GM13976 (cell line): ENCODE measurements around the gene CACNB4.

Experiments used
- DNase-seq: peaks from one replicate; pipeline ENCODE4 v3.0.0; 2012; ENCODE audit warnings: low spot score
- CTCF ChIP-seq: IDR thresholded peaks from 2 replicates; pipeline ENCODE4 v1.5.1; 2012; ENCODE audit warnings: borderline replicate concordance, mild to moderate bottlenecking; ENCODE audit not compliant: insufficient read depth; ENCODE audit errors: extremely low read depth, missing control alignments, control extremely low read depth
- in situ Hi-C: fragments of 300-500 bp; cut with MboI; formaldehyde crosslinking; loops from one replicate; pipeline ENCODE4 v1.12.0; 2022; ENCODE audit warnings: low sequenced_read_pairs, mixed read lengths, inconsistent platforms; ENCODE audit not compliant: unreplicated experiment

The CACNB4 gene

GRCh38 chr2:151809073-151809383 lies 289.8 kb downstream of the CACNB4 start:
- no peak for TF ChIP-seq CTCF
- DNase-seq = no peak
- in situ Hi-C loops = no loop called here

GRCh38 chr2:151808258-151809072 lies 290.4 kb downstream of the CACNB4 start:
- DNase-seq = no peak
- peak; percentile 25 for TF ChIP-seq CTCF
- in situ Hi-C loops = no loop called here

GRCh38 chr2:151805961-151806360 lies 292.9 kb downstream of the CACNB4 start:
- no peak for TF ChIP-seq CTCF
- no peak for DNase-seq
- in situ Hi-C loops = no loop called here

- in situ Hi-C loops = no loop called here
These were observed 293.5 kb downstream of the CACNB4 start for GRCh38 chr2:151805343-151805742.

GRCh38 chr2:151803811-151804210 lies 295.0 kb downstream of the CACNB4 start:
- no peak for TF ChIP-seq CTCF
- in situ Hi-C loops = no loop called here
- no peak for DNase-seq

More at GRCh38 chr2:151805343-151805742, 293.5 kb downstream of the CACNB4 start:
- no peak for DNase-seq
- TF ChIP-seq CTCF = no peak

- in situ Hi-C loops = no loop called here
These were observed 296.5 kb downstream of the CACNB4 start for GRCh38 chr2:151802315-151802714.

More at GRCh38 chr2:151802315-151802714, 296.5 kb downstream of the CACNB4 start:
- TF ChIP-seq CTCF = no peak
- DNase-seq = no peak
